Islet of Langerhans (tissue), 1 donor: Measurements from ENCODE around the gene COX6A1.
"Not testable (repeated sequence)": the region's sequence is repeated elsewhere in the genome, so short reads cannot be mapped to it uniquely, and the experiment has no call there.

Source experiments
- FAIRE-seq: peaks from one replicate; lab custom pipeline; 2011; peaks lifted over from hg19 to GRCh38; lab: Jason Lieb, UNC

The COX6A1 gene

DNA sequence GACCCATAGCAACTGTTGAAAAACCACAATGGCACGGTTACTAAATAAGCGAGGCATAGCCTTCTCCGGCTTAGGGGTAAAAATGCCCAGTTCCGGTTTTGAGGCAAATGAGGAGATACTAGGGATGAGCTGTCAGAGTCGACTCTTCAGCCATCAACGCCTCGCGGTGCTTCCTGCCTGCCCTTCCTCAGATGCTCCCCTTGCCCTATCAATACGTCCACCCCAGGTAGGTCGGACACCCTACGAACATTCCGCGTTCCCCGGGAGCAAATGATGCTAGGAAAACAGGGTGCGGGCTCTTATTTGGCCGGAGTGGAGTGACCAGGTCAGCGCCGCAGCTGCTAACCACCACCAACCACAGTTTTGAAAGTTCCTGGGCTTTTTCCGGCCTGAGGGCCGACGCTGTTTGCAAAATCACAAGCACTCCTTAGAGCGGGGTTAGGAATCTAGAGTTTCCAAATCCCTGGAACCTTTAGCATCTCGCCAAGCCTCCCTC lies 30.5 kb downstream of the COX6A1 start:
- no peak for FAIRE-seq

DNA sequence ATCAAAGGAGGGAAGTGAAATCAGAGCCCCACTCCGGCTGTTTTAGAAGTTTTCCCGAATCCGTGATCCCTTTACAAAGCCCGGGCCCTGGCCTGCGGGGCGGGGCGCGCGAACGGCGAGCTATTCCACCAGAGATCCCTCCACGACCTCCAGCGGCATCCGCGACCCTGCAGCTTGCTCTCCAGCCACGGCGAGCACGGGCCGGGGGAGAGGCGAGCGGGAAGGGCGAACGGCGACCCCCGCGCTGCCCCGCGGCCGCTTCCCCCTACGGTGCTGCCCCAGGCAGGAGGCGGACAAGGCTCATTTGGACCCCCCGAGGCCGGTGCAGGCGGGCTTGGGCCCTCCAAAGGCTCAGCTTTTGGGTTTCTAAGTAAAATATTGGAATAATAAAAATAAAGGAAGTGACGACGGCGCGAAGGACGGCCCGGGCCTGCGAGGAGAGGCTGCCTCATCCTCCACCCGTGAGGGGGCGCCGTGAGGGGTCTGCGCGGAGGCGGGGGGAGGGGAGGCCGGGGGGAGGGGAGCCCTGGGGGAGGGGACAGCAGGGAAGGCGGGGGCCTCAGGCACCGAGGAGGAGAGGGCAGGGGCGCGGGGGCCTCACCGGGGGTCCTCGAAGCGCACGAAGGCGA lies 31.0 kb downstream of the COX6A1 start:
- no peak for FAIRE-seq

GRCh38 chr12:120469450-120470149 lies 31.7 kb downstream of the COX6A1 start, which contains the start of gene SRSF9:
TSS of gene SRSF9 (minus strand) at chr12:120469748. CDS start at chr12:120469609, 139 bp downstream.
- FAIRE-seq, result no peak

- FAIRE-seq, result no peak
Observed at GRCh38 chr12:120470150-120470784, 32.4 kb downstream of the COX6A1 start.

DNA sequence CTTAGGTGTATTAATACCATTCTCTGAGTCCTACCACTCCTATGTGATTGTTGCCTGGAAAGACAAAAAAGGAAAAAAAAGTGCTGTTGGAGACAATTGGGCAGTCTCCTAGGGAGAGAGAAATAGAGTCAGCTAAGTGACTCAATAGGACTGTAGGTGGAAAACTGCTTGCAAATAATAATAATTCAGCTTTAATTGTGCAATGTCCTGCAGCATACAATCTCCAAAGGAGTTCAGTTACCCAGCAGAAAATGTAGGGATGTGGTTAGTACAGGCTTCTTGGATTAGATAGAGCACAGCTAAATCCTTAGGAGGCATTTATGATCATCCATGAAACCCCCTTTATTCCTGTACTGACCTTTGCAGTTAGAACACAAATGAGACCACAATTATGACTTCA lies 34.6 kb downstream of the COX6A1 start:
- FAIRE-seq, result no peak

DNA sequence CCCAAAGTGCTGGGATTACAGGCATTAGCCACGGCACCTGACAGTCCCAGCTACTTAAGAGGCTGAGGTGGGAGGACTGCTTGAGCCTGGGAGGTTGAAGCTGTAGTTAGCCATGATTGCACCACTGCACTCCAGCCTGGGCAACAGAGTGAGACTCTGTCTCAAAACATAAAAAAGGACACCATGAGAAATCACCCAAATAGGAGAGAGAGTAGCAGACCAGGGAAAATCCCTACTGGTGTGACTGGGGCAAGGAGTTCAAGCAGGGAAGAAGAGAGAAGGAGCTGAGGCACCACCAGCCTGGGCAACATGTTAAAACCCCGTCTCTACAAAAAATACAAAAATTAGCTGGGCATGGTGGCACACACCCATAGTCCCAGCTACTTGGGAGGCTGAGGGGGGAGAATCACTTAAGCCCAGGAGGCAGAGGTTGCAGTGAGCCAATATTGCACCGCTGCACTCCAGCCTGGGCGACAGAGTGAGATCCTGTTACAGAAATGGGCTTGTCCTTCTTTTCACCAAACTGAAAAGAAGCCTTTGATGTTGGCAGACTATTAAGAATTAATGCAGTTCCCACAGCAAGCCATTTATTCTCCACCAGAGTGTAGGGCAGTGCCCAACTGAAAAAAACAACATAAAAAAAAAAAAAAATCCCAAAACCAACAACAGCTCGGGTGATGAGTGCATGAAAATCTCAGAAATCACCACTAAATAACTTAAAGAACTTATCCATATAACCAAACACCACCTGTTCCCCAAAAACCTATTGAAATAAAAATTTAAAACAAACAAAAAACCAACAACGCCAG lies 36.1 kb downstream of the COX6A1 start:
- no peak for FAIRE-seq

- no peak for FAIRE-seq
Observed at GRCh38 chr12:120474616-120474960, 36.7 kb downstream of the COX6A1 start.

DNA sequence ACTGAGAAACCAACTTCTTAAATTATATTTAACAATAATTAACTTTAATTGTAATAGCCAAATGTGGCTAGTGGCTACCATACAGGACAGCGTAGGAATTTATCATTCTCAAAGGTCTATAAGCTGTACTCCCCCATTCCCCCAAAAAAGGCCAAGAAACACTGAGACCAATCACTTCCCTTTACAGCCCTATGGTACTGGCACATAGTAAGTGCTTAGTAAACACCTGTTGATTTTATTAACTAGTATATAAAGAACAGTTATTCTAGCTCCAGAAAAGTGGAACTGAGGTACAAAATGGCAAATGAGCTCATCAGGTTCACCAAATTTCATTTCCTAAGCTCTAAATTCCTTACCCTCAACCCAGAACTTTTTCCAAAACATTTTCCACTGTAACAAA lies 37.7 kb downstream of the COX6A1 start:
- FAIRE-seq, result no peak

- FAIRE-seq, result no peak
Observed at GRCh38 chr12:120479458-120479857, 41.5 kb downstream of the COX6A1 start.

DNA sequence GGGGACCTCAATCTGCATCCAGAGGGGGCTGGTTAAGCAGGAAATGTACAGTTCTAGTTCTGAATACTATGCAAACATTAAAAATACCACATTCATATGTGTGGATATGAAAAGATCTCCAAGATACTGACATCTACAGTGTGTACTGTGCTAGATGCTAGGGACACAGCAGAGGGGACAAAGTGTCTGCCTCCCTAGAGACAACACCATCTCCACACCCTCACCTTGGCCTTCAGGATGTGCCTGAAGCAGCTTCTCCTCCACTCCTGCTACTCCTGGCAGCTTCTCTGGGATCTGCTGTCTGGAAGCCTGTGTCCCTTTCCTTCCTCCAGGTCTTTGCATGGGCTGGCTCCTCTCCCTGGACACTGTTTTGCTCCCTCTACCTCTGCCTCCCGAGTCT lies 42.3 kb downstream of the COX6A1 start:
- no peak for FAIRE-seq

DNA sequence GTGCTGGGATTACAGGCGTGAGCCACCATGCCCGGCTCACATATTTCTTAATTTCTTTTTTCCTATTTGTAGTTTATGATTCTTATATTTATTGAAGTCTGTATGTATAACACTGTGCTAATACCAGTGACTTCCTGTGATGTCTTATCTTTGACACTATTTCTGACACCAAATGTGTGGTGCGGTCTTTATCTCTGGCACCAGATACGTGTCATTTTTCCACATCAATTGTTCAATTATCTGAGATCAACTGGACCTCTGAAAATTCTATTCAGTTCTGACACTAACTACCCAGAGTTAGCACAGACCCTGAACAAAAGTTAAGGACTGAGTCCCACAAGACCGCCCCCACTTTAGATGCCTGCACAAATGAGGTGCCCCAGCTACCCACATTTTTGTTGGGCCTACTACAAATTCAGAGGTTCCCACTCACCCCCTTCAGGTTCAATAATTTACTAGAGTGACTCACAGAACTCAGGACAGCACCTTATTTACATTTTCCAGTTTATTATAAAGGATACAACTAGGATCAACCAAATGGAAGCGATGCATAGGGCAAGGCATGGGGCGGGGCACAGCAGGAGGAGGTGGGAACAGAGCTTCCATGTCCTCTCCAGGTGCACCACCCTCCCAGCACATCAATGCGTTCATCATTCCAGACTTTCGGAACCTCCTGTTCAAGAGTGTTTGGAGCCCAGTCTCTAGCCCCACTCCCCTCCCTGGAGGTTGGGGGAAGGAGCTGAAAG lies 43.3 kb downstream of the COX6A1 start:
- no peak for FAIRE-seq

DNA sequence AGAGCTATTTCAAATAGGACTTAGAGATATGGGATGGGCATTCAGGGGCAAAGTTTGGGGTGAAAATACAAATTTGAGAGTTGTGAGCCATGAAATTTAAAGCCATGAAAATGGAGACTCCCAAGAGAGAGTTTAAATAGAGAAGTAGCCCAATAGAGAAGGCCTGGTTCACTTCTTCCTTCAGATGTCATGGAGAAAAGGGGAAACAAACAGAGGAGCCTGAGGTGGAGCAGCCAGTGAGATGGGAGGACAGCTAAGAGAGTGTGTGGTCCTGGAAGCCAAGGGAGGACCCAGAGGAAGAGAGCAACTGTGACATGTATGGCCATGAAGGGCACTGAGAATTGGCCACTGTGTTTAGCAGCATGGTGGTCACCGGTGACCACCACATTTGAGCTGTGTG lies 45.7 kb downstream of the COX6A1 start:
- FAIRE-seq, result no peak

DNA sequence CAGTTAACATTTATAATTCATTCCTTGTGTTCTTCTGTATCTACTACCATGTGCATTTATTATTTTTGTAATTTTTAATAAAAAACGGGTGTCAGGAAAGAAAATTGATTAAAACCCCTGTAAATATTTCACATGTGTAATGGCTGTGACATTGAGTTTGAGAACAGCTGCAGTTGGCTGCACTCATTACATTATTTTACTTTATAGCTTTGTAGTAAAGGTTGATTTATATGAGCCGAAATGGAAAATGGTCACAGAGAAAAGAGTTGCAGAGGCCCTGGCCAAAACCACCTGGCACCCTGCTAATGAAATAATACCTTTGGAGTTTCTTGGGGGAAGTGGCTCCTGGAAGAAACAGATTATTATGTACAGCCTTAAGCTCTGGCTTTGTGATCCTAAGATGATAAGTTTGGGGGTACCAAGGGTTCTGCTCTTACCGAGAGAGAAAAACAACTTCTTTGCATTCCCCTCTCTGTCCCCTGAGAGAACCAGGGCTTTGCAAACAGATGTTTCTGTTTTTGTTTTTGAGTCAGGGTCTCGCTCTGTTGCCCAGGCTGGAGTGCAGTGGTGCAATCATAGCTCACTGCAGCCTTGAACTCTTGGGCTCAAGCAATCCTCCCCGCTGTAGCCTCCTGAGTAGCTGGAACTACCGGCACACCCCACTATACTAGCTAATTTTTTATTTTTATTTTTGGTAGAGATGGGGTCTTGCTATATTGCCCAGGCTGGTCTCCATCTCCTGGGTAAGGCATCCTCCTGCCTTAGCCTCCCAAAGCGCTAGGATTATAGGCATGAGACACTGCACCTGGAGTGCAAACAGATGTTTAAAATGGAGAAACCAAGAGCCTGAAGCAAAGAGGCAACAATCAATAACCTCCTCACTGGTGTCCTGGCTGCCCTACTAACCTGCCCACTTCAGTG lies 48.3 kb downstream of the COX6A1 start:
- no peak for FAIRE-seq

DNA sequence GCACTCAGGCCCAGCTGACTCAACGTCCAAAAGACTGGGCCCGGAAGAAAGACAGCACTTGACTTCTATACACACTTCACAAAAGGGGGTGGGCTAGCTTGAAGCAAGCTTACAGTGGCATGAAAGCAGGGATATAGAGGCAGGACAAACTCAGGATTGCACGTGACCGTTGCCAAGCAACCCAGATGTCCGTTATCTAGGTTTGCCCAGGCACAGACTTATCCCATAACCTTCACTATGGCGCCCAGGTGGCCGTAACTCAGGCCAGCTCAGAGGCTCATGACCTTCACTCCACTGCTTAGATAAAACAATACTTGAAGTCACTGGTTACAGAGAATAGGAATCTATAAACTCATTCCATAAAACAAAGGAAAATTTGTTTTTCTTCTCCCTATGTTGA lies 49.6 kb downstream of the COX6A1 start:
- not testable (repeated sequence) for FAIRE-seq

DNA sequence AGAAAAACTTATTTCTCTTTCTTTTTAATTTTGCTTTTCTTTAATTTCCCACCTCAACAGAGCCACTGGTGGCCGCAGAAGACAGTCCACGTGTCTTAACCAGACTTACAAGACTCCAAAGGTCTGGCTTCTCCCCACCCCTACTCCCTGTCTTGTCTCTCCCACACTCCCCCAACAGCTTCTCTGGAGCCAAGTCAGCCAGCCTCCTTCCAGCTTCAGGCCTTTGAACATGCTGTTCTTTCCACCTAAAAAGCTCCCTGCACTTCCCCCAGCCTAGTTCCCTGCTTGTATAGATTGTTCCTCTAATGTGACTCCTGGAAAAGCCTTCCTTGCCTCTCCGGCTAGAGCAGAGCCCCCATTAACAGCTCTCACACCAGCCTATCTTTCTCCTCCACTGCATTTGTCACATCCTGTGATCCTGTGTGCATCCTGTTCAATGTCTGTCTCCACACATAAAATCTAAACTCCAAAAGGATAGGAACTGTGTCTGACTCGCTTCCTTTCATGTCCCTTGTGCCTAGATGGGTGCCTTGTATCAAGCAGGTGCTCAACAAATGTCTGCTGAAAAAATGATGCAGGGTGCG lies 50.2 kb downstream of the COX6A1 start:
- no peak for FAIRE-seq

DNA sequence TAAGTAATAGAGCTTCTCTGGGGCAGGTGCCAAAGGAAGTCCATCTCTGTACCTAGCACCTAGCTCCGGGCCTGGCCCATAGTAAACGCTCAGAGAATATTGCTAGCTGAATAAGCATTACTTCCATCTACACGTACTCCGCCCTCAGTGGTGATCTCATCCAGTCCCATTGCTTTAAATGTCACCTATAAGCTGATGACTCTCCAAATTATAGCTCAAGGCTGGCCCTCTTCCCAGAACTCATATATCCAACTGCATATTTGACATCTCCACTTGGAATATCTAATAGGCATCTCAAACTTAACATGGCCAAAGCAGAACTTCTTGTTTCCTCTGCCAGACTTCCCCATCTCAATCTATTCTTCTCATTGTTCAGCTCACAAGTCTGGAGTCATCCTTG lies 51.1 kb downstream of the COX6A1 start:
- FAIRE-seq, result no peak

GRCh38 chr12:120490325-120490724 lies 52.4 kb downstream of the COX6A1 start:
- no peak for FAIRE-seq
